Astrocyte of the cerebellum (primary cell): ENCODE measurements around the gene CLEC2A.

ENCODE experiments used
- DNase-seq: peaks from one replicate; pipeline ENCODE4 v3.0.0-alpha.2; 2011; ENCODE audit warnings: low read depth
- H3K4me3 ChIP-seq: 2 replicates; pipeline ENCODE4 v1.5.1; 2011; ENCODE audit warnings: mild to moderate bottlenecking, low read depth, low read length, moderate library complexity
- in situ Hi-C: cut with HindIII; loops from 2 replicates; pipeline ENCODE4 v1.10.0; 2017; ENCODE audit warnings: low sequenced_read_pairs
- TF ChIP-seq, protein P1 (sequence below): IDR thresholded peaks from 2 replicates; pipeline ENCODE4 v1.5.1; 2012; ENCODE audit warnings: low read length, low read depth, moderate library complexity, mild to moderate bottlenecking; ENCODE audit errors: missing control alignments

The CLEC2A gene

DNA sequence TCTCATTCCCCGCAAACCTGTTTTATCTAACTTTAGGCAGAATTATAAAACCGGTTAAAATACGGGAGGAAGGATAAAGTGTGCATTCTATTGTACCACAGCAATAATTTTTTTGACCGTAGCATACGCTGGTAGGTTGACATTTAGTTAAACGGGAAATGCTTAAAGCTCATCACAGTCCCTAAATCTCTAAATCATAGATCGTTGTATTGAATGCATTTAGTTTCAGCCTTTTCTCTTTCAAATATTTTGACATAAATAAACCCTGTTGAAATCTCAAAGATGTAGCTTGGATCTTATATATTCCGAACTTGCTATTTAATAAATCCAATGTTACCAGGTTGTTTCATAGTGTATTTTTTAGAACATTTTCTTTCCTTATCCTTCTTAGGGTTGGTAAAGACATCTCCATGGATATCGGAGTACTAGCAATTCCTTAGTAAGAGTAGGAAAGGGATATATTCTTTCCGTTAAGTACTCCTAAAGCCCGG lies 63.8 kb downstream of the CLEC2A start:
- in situ Hi-C loops = no loop called here
- TF ChIP-seq, protein P1, sequence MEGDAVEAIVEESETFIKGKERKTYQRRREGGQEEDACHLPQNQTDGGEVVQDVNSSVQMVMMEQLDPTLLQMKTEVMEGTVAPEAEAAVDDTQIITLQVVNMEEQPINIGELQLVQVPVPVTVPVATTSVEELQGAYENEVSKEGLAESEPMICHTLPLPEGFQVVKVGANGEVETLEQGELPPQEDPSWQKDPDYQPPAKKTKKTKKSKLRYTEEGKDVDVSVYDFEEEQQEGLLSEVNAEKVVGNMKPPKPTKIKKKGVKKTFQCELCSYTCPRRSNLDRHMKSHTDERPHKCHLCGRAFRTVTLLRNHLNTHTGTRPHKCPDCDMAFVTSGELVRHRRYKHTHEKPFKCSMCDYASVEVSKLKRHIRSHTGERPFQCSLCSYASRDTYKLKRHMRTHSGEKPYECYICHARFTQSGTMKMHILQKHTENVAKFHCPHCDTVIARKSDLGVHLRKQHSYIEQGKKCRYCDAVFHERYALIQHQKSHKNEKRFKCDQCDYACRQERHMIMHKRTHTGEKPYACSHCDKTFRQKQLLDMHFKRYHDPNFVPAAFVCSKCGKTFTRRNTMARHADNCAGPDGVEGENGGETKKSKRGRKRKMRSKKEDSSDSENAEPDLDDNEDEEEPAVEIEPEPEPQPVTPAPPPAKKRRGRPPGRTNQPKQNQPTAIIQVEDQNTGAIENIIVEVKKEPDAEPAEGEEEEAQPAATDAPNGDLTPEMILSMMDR = no peak
- DNase-seq = no peak
- no peak overlapping the region for H3K4me3 ChIP-seq

DNA sequence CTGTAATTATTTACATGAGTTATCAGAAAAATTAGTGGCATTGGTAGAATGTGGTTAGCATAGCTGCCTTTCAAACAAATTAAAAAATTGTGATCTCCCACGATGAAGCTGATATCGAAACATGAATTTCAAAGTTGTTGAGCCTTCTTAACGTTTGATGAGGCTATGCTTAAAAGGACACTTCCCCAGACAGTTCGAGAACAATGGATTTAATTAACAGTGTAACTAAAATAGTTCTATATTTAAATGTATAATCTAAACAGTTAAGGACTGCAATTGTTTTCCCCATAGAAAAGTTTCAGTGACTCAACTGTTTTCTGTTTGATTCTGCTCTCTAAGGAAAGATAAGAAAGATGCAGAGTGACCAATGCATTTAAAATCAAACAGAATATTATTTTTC lies 64.6 kb downstream of the CLEC2A start:
- no peak overlapping the region for H3K4me3 ChIP-seq
- DNase-seq = no peak
- TF ChIP-seq, protein P1 = no peak
- in situ Hi-C loops = no loop called here

DNA sequence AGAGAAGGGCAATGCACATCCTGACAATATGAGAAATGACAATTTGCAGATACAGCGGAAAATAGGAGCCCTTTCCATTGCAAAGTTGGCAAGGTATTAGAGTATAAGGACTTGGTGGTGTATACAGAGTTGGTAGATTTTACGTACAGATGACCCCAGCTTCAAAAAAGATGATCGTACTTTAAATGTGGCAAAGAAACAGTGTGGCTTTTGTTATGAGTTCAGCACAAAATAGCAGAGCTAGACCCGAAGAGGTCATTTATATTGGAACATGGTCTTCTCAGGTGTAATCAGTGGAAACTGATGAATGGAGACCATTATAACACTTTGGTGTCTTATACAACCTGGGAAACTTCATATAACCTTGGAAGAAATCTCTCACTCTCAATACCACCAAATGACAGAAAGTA lies 65.3 kb downstream of the CLEC2A start:
- in situ Hi-C loops = no loop called here
- DNase-seq = no peak
- TF ChIP-seq, protein P1 = no peak
- H3K4me3 ChIP-seq = no peak overlapping the region

DNA sequence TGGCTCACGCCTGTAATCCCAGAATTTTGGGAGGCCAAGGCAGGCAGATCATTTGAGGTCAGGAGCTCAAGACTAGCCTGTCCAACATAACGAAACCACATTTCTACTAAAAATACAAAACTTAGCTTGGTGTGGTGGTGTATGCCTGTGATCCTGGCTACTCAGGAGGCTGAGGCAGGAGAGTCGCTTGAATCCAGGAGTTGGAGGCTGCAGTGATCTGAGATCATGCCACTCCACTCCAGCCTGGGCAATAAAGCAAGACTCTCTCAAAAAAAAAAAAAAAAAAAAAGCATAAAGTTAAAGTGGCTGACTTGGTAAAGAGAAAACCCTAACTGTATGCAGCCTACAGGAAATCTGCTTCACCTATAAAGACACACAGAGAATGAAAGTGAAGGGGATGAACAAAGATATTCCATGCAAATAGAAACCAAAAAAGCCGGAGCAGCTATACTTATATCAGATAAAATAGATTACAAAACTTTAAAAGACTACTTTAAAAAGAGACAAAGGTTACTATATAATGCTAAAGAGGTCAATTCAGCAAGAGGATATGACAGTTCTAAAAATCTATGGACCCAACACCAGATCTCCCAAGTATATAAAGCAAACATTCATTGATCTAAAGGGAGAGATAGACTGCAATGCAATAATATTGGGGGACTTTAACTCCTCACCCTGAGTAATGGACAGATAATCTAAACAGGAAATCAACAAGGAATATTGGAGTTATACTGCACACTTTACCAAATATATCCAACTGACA lies 67.1 kb downstream of the CLEC2A start:
- TF ChIP-seq, protein P1 = no peak
- H3K4me3 ChIP-seq = no peak overlapping the region
- in situ Hi-C loops = no loop called here

More for the DNA sequence above, 67.1 kb downstream of the CLEC2A start:
- no peak for DNase-seq
